Measurements from ENCODE around the gene SDC3.

SDC3 gene

DNA sequence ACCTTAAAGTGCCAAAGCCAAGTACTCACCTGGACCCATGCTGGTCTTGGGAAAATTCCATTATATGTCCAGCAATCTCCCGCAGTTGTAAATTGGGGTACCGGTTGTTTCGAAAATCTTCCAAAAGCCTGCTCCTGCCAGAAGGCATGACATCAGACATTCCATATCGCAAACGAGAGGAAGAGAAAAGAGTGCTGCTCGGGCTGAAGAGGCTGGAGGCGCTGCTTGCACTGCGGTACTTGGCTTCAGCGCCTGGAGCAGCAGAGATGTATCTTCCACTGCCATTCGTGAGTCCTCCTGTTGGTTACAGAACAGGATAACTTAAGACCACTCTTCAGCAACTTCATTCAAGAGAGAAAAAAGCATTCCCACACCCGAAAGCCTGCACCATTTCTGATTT lies 45.1 kb upstream of the SDC3 start:
- Histone ChIP-seq H3K4me2 (ENCODE audit: low read length) (no peak overlapping the region), H3K79me2 (ENCODE audit: control insufficient read depth, low read length) (peaks cover 32% of the 10 kb centered on the region), H3K9me3 (ENCODE audit: control insufficient read depth, insufficient read depth, low read length) (no peaks in the 10 kb centered on the region), H3K36me3 (ENCODE audit: control insufficient read depth, low read length) (peaks cover 87% of the 10 kb centered on the region), H3F3A (ENCODE audit: control insufficient read depth, insufficient read depth) (peaks cover 5% of the 10 kb centered on the region), H3K4me3 (ENCODE audit: low read length) (no peak overlapping the region), H3K4me1 (ENCODE audit: control insufficient read depth, low read length) (no peaks in the 10 kb centered on the region), H4K20me1 (ENCODE audit: control insufficient read depth, insufficient read depth, low read depth, low read length) (peaks cover 9% of the 10 kb centered on the region; the same call in 1 of the 2 replicates), H3K27ac (ENCODE audit: low read depth, low read length) (no peak overlapping the region), H3K9me2 (replicated peaks; ENCODE audit: control insufficient read depth, low read length) (no peaks in the 10 kb centered on the region), H3K27me3 (ENCODE audit: control insufficient read depth, low read length) (no peaks in the 10 kb centered on the region)
- TF ChIP-seq, protein P1, sequence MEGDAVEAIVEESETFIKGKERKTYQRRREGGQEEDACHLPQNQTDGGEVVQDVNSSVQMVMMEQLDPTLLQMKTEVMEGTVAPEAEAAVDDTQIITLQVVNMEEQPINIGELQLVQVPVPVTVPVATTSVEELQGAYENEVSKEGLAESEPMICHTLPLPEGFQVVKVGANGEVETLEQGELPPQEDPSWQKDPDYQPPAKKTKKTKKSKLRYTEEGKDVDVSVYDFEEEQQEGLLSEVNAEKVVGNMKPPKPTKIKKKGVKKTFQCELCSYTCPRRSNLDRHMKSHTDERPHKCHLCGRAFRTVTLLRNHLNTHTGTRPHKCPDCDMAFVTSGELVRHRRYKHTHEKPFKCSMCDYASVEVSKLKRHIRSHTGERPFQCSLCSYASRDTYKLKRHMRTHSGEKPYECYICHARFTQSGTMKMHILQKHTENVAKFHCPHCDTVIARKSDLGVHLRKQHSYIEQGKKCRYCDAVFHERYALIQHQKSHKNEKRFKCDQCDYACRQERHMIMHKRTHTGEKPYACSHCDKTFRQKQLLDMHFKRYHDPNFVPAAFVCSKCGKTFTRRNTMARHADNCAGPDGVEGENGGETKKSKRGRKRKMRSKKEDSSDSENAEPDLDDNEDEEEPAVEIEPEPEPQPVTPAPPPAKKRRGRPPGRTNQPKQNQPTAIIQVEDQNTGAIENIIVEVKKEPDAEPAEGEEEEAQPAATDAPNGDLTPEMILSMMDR (IDR thresholded peaks at IDR 0.05; ENCODE audit: low read depth, low read length, poor library complexity, severe bottlenecking): no peak
- no peak for TF ChIP-seq EZH2phosphoT487 (IDR thresholded peaks at IDR 0.05; ENCODE audit: borderline replicate concordance, low read length)

DNA sequence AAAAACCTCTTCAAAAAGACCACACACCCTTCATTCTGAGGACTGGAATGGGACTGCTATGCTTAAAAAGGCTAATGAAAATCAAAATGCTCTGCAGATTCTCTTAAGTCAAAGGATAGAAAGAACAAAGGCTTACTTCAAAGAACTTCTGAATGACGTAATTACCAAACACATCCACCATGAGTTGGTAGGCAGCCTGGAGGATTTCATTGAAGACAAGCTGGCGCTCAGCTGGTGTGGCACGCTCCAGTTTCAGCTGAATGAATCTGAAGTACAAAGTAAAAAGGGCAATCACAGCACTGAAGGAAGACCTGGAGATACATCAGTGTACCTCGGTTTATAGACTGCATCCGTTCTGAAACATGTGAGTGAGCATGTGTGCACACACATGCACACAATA lies 43.5 kb upstream of the SDC3 start:
- Histone ChIP-seq H3K36me3 (ENCODE audit: control insufficient read depth, low read length) (peaks cover 87% of the 10 kb centered on the region), H3K27ac (ENCODE audit: low read depth, low read length) (no peak overlapping the region), H3F3A (ENCODE audit: control insufficient read depth, insufficient read depth) (peaks cover 3% of the 10 kb centered on the region), H4K20me1 (ENCODE audit: control insufficient read depth, insufficient read depth, low read depth, low read length) (peaks cover 9% of the 10 kb centered on the region; the same call in 1 of the 2 replicates), H3K4me2 (ENCODE audit: low read length) (no peak overlapping the region), H3K4me1 (ENCODE audit: control insufficient read depth, low read length) (no peaks in the 10 kb centered on the region), H3K79me2 (ENCODE audit: control insufficient read depth, low read length) (peaks cover 21% of the 10 kb centered on the region), H3K9me2 (replicated peaks; ENCODE audit: control insufficient read depth, low read length) (no peaks in the 10 kb centered on the region), H3K4me3 (ENCODE audit: low read length) (no peak overlapping the region), H3K9me3 (ENCODE audit: control insufficient read depth, insufficient read depth, low read length) (no peaks in the 10 kb centered on the region), H3K27me3 (ENCODE audit: control insufficient read depth, low read length) (no peaks in the 10 kb centered on the region)
- no peak for TF ChIP-seq EZH2phosphoT487 (IDR thresholded peaks at IDR 0.05; ENCODE audit: borderline replicate concordance, low read length)
- TF ChIP-seq, protein P1 (IDR thresholded peaks at IDR 0.05; ENCODE audit: low read depth, low read length, poor library complexity, severe bottlenecking): no peak

DNA sequence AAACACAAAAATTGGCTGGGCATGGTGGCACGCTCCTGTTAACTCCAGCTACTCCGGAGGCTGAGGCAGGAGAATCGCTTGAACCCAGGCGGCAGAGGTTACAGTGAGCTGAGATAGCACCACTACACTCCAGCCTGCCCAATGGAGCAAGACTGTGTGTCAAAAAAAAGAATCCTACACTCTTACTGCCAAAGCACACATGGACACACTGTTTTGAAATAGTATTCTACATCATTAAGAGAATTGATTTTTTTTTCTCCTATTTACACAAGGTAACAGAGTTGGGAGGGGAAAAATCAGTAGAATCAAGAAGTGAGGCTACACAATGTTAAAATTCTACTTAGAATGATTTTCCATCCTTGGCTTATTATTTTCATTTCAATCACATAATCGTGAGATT lies 42.1 kb upstream of the SDC3 start:
- Histone ChIP-seq H3K36me3 (ENCODE audit: control insufficient read depth, low read length) (peaks cover 84% of the 10 kb centered on the region), H3K4me2 (ENCODE audit: low read length) (no peak overlapping the region), H3K9me3 (ENCODE audit: control insufficient read depth, insufficient read depth, low read length) (no peaks in the 10 kb centered on the region), H4K20me1 (ENCODE audit: control insufficient read depth, insufficient read depth, low read depth, low read length) (peaks cover 9% of the 10 kb centered on the region; the same call in 1 of the 2 replicates), H3K27me3 (ENCODE audit: control insufficient read depth, low read length) (no peaks in the 10 kb centered on the region), H3K27ac (ENCODE audit: low read depth, low read length) (no peak overlapping the region), H3F3A (ENCODE audit: control insufficient read depth, insufficient read depth) (peaks cover 3% of the 10 kb centered on the region), H3K4me3 (ENCODE audit: low read length) (no peak overlapping the region), H3K79me2 (ENCODE audit: control insufficient read depth, low read length) (peaks cover 18% of the 10 kb centered on the region), H3K4me1 (ENCODE audit: control insufficient read depth, low read length) (no peaks in the 10 kb centered on the region), H3K9me2 (replicated peaks; ENCODE audit: control insufficient read depth, low read length) (no peaks in the 10 kb centered on the region)
- TF ChIP-seq, protein P1 (IDR thresholded peaks at IDR 0.05; ENCODE audit: low read depth, low read length, poor library complexity, severe bottlenecking): no peak
- no peak for TF ChIP-seq EZH2phosphoT487 (IDR thresholded peaks at IDR 0.05; ENCODE audit: borderline replicate concordance, low read length)
